Measurements from ENCODE around the gene HDAC11. TPM values are rescaled to one million over a fixed set of nuclear protein-coding genes. Genes with fewer than 3 reads are reported as not detected.
A peak's percentile ranks its signal among the peaks of the same experiment; 100 is the strongest.

HDAC11 gene
- total and polyA plus RNA-seq, 9 of the 15 experiments (the other 6 are each of a cell fraction or from before 2014, with no cell fraction given) = 0.60 to 6.0 (median 4.5) TPM

DNA sequence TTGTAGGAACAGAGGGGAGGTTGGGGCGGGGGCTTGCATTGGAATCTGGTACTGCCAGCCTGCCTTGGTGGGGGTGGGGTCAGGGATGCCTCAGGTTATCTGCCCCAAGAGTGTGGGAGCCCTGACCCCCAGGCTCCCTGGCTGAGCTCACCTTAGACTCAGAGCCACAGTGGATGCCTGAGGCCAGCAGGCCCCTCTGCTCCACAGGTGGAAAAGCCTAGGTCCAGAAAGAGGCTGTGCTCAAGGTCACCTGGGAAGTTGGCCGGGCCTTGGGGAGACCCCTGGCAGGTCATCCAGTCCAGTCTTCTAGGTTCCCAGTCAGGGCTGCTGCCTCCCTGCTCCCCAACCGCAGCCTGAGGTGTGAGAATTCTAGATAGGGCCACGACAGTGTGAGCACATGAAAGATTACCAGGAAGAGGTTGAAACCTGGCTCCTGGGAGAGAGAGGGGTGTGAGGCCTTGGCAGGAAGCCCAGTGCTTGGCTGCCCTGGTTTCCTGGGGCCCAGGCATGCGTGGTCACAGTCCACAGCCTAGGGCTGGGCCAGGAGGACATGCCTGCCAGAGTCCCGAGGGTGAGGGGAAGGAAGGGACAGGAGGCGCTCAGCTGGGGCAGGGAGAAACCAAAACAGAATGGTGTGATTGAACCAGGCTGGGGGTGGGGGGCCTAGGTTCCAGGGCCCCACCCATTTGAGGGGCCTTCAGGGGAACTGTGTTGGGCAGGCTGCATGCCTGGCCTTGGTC lies 4.9 kb downstream of the HDAC11 start (continued):
- TF ChIP-seq, protein P1, sequence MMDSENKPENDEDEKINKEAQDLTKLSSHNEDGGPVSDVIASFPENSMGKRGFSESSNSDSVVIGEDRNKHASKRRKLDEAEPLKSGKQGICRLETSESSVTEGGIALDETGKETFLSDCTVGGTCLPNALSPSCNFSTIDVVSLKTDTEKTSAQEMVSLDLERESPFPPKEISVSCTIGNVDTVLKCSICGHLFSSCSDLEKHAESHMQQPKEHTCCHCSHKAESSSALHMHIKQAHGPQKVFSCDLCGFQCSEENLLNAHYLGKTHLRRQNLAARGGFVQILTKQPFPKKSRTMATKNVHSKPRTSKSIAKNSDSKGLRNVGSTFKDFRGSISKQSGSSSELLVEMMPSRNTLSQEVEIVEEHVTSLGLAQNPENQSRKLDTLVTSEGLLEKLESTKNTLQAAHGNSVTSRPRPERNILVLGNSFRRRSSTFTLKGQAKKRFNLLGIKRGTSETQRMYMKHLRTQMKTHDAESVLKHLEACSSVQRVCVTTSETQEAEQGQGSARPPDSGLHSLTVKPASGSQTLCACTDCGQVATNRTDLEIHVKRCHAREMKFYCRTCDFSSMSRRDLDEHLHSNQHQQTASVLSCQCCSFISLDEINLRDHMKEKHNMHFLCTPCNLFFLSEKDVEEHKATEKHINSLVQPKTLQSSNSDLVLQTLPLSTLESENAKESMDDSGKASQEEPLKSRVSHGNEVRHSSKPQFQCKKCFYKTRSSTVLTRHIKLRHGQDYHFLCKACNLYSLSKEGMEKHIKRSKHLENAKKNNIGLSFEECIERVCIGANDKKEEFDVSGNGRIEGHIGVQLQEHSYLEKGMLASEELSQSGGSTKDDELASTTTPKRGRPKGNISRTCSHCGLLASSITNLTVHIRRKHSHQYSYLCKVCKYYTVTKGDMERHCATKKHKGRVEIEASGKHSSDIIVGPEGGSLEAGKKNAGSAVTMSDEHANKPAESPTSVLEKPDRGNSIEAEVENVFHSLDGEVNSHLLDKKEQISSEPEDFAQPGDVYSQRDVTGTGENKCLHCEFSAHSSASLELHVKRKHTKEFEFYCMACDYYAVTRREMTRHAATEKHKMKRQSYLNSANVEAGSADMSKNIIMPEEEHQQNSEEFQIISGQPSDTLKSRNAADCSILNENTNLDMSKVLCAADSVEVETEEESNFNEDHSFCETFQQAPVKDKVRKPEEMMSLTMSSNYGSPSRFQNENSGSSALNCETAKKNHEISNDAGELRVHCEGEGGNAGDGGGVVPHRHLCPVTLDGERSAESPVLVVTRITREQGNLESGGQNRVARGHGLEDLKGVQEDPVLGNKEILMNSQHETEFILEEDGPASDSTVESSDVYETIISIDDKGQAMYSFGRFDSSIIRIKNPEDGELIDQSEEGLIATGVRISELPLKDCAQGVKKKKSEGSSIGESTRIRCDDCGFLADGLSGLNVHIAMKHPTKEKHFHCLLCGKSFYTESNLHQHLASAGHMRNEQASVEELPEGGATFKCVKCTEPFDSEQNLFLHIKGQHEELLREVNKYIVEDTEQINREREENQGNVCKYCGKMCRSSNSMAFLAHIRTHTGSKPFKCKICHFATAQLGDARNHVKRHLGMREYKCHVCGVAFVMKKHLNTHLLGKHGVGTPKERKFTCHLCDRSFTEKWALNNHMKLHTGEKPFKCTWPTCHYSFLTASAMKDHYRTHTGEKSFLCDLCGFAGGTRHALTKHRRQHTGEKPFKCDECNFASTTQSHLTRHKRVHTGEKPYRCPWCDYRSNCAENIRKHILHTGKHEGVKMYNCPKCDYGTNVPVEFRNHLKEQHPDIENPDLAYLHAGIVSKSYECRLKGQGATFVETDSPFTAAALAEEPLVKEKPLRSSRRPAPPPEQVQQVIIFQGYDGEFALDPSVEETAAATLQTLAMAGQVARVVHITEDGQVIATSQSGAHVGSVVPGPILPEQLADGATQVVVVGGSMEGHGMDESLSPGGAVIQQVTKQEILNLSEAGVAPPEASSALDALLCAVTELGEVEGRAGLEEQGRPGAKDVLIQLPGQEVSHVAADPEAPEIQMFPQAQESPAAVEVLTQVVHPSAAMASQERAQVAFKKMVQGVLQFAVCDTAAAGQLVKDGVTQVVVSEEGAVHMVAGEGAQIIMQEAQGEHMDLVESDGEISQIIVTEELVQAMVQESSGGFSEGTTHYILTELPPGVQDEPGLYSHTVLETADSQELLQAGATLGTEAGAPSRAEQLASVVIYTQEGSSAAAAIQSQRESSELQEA (IDR thresholded peaks at IDR 0.05; ENCODE audit: low read depth) = no peak
- no peak for TF ChIP-seq BRF1 (IDR thresholded peaks at IDR 0.05; ENCODE audit: borderline replicate concordance, extremely low read depth, insufficient read length)
- TF ChIP-seq RFX5 (IDR thresholded peaks at IDR 0.05; ENCODE audit: low read depth, low read length) = no peak
- TF ChIP-seq, protein P2, sequence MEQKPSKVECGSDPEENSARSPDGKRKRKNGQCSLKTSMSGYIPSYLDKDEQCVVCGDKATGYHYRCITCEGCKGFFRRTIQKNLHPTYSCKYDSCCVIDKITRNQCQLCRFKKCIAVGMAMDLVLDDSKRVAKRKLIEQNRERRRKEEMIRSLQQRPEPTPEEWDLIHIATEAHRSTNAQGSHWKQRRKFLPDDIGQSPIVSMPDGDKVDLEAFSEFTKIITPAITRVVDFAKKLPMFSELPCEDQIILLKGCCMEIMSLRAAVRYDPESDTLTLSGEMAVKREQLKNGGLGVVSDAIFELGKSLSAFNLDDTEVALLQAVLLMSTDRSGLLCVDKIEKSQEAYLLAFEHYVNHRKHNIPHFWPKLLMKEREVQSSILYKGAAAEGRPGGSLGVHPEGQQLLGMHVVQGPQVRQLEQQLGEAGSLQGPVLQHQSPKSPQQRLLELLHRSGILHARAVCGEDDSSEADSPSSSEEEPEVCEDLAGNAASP (IDR thresholded peaks at IDR 0.05) = no peak
- no peak for TF ChIP-seq ZNF586 (CRISPR knock-in tag; conservative IDR thresholded peaks at IDR 0.05)
- no peak for TF ChIP-seq MAFF (IDR thresholded peaks at IDR 0.05; ENCODE audit: low read length)
- TF ChIP-seq, protein P3, sequence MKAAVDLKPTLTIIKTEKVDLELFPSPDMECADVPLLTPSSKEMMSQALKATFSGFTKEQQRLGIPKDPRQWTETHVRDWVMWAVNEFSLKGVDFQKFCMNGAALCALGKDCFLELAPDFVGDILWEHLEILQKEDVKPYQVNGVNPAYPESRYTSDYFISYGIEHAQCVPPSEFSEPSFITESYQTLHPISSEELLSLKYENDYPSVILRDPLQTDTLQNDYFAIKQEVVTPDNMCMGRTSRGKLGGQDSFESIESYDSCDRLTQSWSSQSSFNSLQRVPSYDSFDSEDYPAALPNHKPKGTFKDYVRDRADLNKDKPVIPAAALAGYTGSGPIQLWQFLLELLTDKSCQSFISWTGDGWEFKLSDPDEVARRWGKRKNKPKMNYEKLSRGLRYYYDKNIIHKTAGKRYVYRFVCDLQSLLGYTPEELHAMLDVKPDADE (conservative IDR thresholded peaks at IDR 0.05; ENCODE audit: control insufficient read depth, low read depth, low read length) = peak; percentile 78; the same call in 1 of the 2 replicates
- TF ChIP-seq ZNF197 (CRISPR knock-in tag; IDR thresholded peaks at IDR 0.05; ENCODE audit: low read depth) = peak; percentile 51; the same call in 1 of the 2 replicates
- TF ChIP-seq NRF1 (conservative IDR thresholded peaks at IDR 0.05 in 1 of 2, IDR thresholded peaks at IDR 0.05 in 1 of 2) = peak; percentile 92 to 93
- TF ChIP-seq, protein P4, sequence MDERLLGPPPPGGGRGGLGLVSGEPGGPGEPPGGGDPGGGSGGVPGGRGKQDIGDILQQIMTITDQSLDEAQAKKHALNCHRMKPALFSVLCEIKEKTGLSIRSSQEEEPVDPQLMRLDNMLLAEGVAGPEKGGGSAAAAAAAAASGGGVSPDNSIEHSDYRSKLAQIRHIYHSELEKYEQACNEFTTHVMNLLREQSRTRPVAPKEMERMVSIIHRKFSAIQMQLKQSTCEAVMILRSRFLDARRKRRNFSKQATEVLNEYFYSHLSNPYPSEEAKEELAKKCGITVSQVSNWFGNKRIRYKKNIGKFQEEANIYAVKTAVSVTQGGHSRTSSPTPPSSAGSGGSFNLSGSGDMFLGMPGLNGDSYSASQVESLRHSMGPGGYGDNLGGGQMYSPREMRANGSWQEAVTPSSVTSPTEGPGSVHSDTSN (CRISPR knock-in tag; IDR thresholded peaks at IDR 0.05; ENCODE audit: low read depth) = no peak
- TF ChIP-seq, protein P4 (tag; conservative IDR thresholded peaks at IDR 0.05; ENCODE audit: low read depth) = peak; percentile 76
- TF ChIP-seq NFIC (IDR thresholded peaks at IDR 0.05) = peak; percentile 100
- TF ChIP-seq EZH2 (IDR thresholded peaks at IDR 0.05; ENCODE audit: borderline replicate concordance, low read depth, low read length) = no peak

Measured in K562 (cell line).